GM20000 (cell line): ENCODE measurements around the gene FAM180A.
"Not testable (repeated sequence)": the region's sequence is repeated elsewhere in the genome, so short reads cannot be mapped to it uniquely, and the experiment has no call there.

Experiments used
- DNase-seq: peaks from one replicate; pipeline ENCODE4 v3.0.0; 2012; ENCODE audit warnings: low spot score
- CTCF ChIP-seq: IDR thresholded peaks from 2 replicates; pipeline ENCODE4 v1.5.1; 2012; ENCODE audit warnings: mild to moderate bottlenecking, control low read depth; ENCODE audit errors: extremely low read depth, missing control alignments

The FAM180A gene

GRCh38 chr7:135747366-135747765 lies 1.2 kb downstream of the FAM180A start:
- TF ChIP-seq CTCF: no peak
- DNase-seq: no peak

- no peak for DNase-seq
- no peak for TF ChIP-seq CTCF
These were observed 2.8 kb downstream of the FAM180A start for GRCh38 chr7:135745703-135746312.

- DNase-seq: no peak
These were observed 3.5 kb downstream of the FAM180A start for GRCh38 chr7:135744938-135745702.

GRCh38 chr7:135743907-135744731 lies 4.5 kb downstream of the FAM180A start:
- TF ChIP-seq CTCF: no peak
- DNase-seq: no peak

More at GRCh38 chr7:135744938-135745702, 3.5 kb downstream of the FAM180A start:
- no peak for TF ChIP-seq CTCF

GRCh38 chr7:135742371-135742770 lies 6.2 kb downstream of the FAM180A start:
- DNase-seq: no peak
- TF ChIP-seq CTCF: no peak

GRCh38 chr7:135741905-135742304 lies 6.7 kb downstream of the FAM180A start:
- no peak for TF ChIP-seq CTCF
- DNase-seq: no peak

- no peak for DNase-seq
- no peak for TF ChIP-seq CTCF
These were observed 7.7 kb downstream of the FAM180A start for GRCh38 chr7:135740889-135741288.

- DNase-seq: not testable (repeated sequence)
These were observed 11.3 kb downstream of the FAM180A start for GRCh38 chr7:135737306-135737647.
